GM12878 (cell line): ENCODE data around the gene TPBG. TPM values are rescaled to one million over a fixed set of nuclear protein-coding genes. Genes with fewer than 3 reads are reported as not detected.

ENCODE experiments used
- ATAC-seq: fragments of 200-7000 bp; cut with Tn5 transposase; 3 replicates; pipeline ENCODE4 v1.9.1; 2020; ENCODE audit warnings: mild to moderate bottlenecking, moderate library complexity
- BruUV-seq: library from RNA; stranded (reverse); fragments of 400-500 nt; replicated peaks from 2 replicates; lab custom pipeline; 2021; lab: Mats Ljungman, UMichigan
- CTCF ChIA-PET: fragments of 300-600 bp; sonication (Branson Sonifier 250); formaldehyde crosslinking; extraction: SDS; loops from one replicate; lab custom pipeline; 2021; ENCODE audit warnings: inconsistent platforms; lab: Yijun Ruan, JAX
- POLR2A ChIA-PET: fragments of 350-600 bp; formaldehyde crosslinking; extraction: SDS; loops from one replicate; lab custom pipeline; 2021; ENCODE audit warnings: inconsistent platforms; lab: Charles Lee
- RAD21 ChIA-PET: fragments of 300-600 bp; sonication (Branson Sonifier 250); formaldehyde crosslinking; loops from one replicate; lab custom pipeline; 2023; ENCODE audit warnings: antibody characterized with exemption; ENCODE audit not compliant: unreplicated experiment; lab: Charles Lee
- SMC1A ChIA-PET: fragments of 300-600 bp; sonication (Branson Sonifier 250); formaldehyde crosslinking; loops from one replicate; lab custom pipeline; 2023; ENCODE audit not compliant: unreplicated experiment, uncharacterized antibody; lab: Charles Lee
- DNase-seq: peaks from one replicate; pipeline ENCODE4 v3.0.0-alpha.2; 2011; ENCODE audit warnings: low read depth, low spot score
- FAIRE-seq: peaks from 3 replicates; lab custom pipeline; 2011; peaks lifted over from hg19 to GRCh38; lab: Jason Lieb, UNC
- H2AFZ ChIP-seq: 2 replicates; pipeline ENCODE4 v1.6.0; 2011; ENCODE audit warnings: low read depth, low read length, control low read depth; ENCODE audit not compliant: control insufficient read depth
- H3K27ac ChIP-seq: 2 replicates; pipeline ENCODE4 v1.5.1; 2011; ENCODE audit warnings: control low read depth; ENCODE audit not compliant: control insufficient read depth, insufficient read depth
- H3K27me3 ChIP-seq, 2 experiments: replicated peaks in 1 of 2; 2 replicates each; pipeline versions ENCODE4 v1.6.0 to v1.6.1; 2011; ENCODE audit warnings: low read length in 1 of 2; ENCODE audit not compliant: control insufficient read depth in 2 of 2, insufficient read depth in 2 of 2
- H3K36me3 ChIP-seq, 2 experiments: 2 replicates each; pipeline ENCODE4 v1.5.1; 2011; ENCODE audit warnings: low read length in 1 of 2; ENCODE audit not compliant: control insufficient read depth in 2 of 2, insufficient read depth in 2 of 2
- H3K4me1 ChIP-seq: 2 replicates; pipeline ENCODE4 v1.6.1; 2011; ENCODE audit warnings: mild to moderate bottlenecking, low read length, moderate library complexity, mixed read lengths; ENCODE audit not compliant: control insufficient read depth, insufficient read depth
- H3K4me2 ChIP-seq: 2 replicates; pipeline ENCODE4 v1.6.0; 2011; ENCODE audit warnings: control low read depth; ENCODE audit not compliant: control insufficient read depth, insufficient read depth
- H3K4me3 ChIP-seq: fragments of 200-600 bp; sonication (generic); 2 replicates; pipeline ENCODE4 v1.5.1; 2016
- H3K79me2 ChIP-seq: 2 replicates; pipeline ENCODE4 v1.6.0; 2011; ENCODE audit warnings: low read length; ENCODE audit not compliant: control insufficient read depth, insufficient read depth
- H3K9ac ChIP-seq: 2 replicates; pipeline ENCODE4 v1.8.0; 2011; ENCODE audit warnings: low read length, control low read depth, mixed read lengths; ENCODE audit not compliant: control insufficient read depth, insufficient read depth
- H3K9me3 ChIP-seq: replicated peaks from 3 replicates; pipeline ENCODE4 v1.5.1; 2011; ENCODE audit warnings: mild to moderate bottlenecking, low read length; ENCODE audit not compliant: control insufficient read depth, insufficient read depth
- H4K20me1 ChIP-seq: 2 replicates; pipeline ENCODE4 v1.6.0; 2011; ENCODE audit not compliant: control insufficient read depth, insufficient read depth
- BRCA1 ChIP-seq: IDR thresholded peaks from 2 replicates; pipeline ENCODE4 v1.6.1; 2011; ENCODE audit warnings: low read depth, low read length, improper control_type of control experiment
- MLLT1 ChIP-seq: fragments of 450-650 bp; IDR thresholded peaks from 2 replicates; pipeline ENCODE4 v1.6.1; 2016; ENCODE audit warnings: mild to moderate bottlenecking
- NFYB ChIP-seq: IDR thresholded peaks from 2 replicates; pipeline ENCODE4 v1.6.1; 2011; ENCODE audit warnings: low read depth, mild to moderate bottlenecking, low read length, improper control_type of control experiment, moderate library complexity; ENCODE audit not compliant: insufficient read depth
- NR2C2 ChIP-seq: IDR thresholded peaks from 2 replicates; pipeline ENCODE4 v1.6.1; 2011; ENCODE audit warnings: borderline replicate concordance, low read depth; ENCODE audit not compliant: control insufficient read depth, insufficient read length
- SUPT20H ChIP-seq: IDR thresholded peaks from 2 replicates; pipeline ENCODE4 v1.6.1; 2011; ENCODE audit warnings: low read depth, mild to moderate bottlenecking, low read length, moderate library complexity, borderline replicate concordance; ENCODE audit not compliant: control insufficient read depth
- TARDBP ChIP-seq: IDR thresholded peaks from 2 replicates; pipeline ENCODE4 v1.6.1; 2016; ENCODE audit warnings: borderline replicate concordance
- TCF7 ChIP-seq: IDR thresholded peaks from 2 replicates; pipeline ENCODE4 v1.6.1; 2014; ENCODE audit warnings: antibody characterized with exemption, borderline replicate concordance
- ZBTB11 ChIP-seq: fragments of 450-650 bp; formaldehyde crosslinking; IDR thresholded peaks from 2 replicates; pipeline ENCODE4 v1.5.0; 2022; ENCODE audit warnings: mild to moderate bottlenecking, missing genetic modification characterization
- ZNF207 ChIP-seq: fragments of 450-650 bp; IDR thresholded peaks from 2 replicates; pipeline ENCODE4 v1.6.1; 2014; ENCODE audit warnings: antibody characterized with exemption, mild to moderate bottlenecking, borderline replicate concordance
- ZNF274 ChIP-seq: IDR thresholded peaks from one replicate; pipeline ENCODE4 v1.8.0; 2011; ENCODE audit not compliant: insufficient read length, insufficient read depth
- WGBS: methylation state at CpG from one replicate; pipeline ENCODE4 v1.1.6; 2016; ENCODE audit warnings: low lambda C conversion rate; ENCODE audit not compliant: insufficient replicate concordance, insufficient coverage; ENCODE audit errors: missing lambda C conversion rate; 5-methylcytosine and 5-hydroxymethylcytosine counted together
- in situ Hi-C: fragments of 300-500 bp; cut with MboI; formaldehyde crosslinking; loops from 9 replicates; pipeline ENCODE4 v1.14.3; 2018; ENCODE audit warnings: mixed read lengths
- intact Hi-C: fragments of 100-400 bp; cut with micrococcal nuclease; formaldehyde crosslinking; loops from one replicate; pipeline ENCODE4 v1.14.2; 2022; ENCODE audit not compliant: unreplicated experiment
- polyA plus RNA-seq, 11 experiments: library from polyadenylated mRNA; depleted of rRNA in 4 of 11; unstranded in 6 of 11; stranded (reverse) in 5 of 11; fragments of >200 nt; fragmentation: Nextera tagmentation in 4 of 11; fragmentation: Illumina TruSeq in 1 of 11; extraction: Ambion mirVana in 4 of 11; extraction: Trizol in 1 of 11; gene quantifications; 1 replicate in 1 of 11; 2 replicates in 10 of 11; pipeline versions ENCODE4 v1.2.1 to v1.2.3, GENCODE V29; 2011 to 2016; ENCODE audit warnings: inconsistent platforms in 2 of 11, missing spikeins in 2 of 11, low read depth in 1 of 11
- total RNA-seq, 4 experiments: library from RNA; depleted of rRNA in 3 of 4; stranded (reverse); fragments of >200 nt in 3 of 4; fragmentation: Illumina TruSeq in 1 of 4; extraction: Trizol in 1 of 4; gene quantifications; 2 replicates each; pipeline versions ENCODE4 v1.2.1 to v1.2.3, GENCODE V29; 2013 to 2021
- TF ChIP-seq, protein P1 (sequence below): fragments of 450-650 bp; IDR thresholded peaks from 2 replicates; pipeline ENCODE4 v1.6.1; 2018; ENCODE audit warnings: borderline replicate concordance, mild to moderate bottlenecking; ENCODE audit not compliant: partially characterized antibody
- TF ChIP-seq, protein P2 (sequence below): fragments of 450-650 bp; IDR thresholded peaks from 2 replicates; pipeline ENCODE4 v1.6.1; 2017; ENCODE audit warnings: mild to moderate bottlenecking, moderate library complexity

TPBG gene
- total and polyA plus RNA-seq, 10 of the 15 experiments (the other 5 are each of a cell fraction or from before 2014, with no cell fraction given), result 0.06 to 0.98 (median 0.66) TPM

DNA sequence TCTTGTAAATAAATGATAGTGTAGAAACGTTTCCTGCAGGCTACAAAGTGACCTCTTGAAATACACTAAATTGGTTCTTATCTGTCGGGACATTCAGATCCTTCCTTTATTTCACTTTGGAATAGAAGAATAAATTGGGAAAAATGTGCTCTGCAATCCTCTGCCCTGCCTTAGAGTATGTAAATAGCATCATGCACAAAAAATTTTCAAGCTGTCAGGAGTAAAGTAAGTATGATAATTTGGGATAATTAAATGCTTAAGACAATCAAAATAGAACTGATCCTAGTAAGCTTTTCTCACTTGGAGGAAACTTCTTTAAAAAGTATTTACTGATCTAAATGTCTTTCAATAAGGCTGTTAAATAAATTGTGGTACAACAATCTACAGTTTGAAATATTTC is 3.1 kb upstream of the TPBG start:
- DNase-seq (no peak), FAIRE-seq (no peak), ATAC-seq (no peak)
- Histone ChIP-seq H3K4me1 (no peaks in the 10 kb centered on the region), H3K9me3 (no peaks in the 10 kb centered on the region; the same call in 2 of the 3 replicates), H4K20me1 (no peaks in the 10 kb centered on the region), H3K36me3 (no peaks in the 10 kb centered on the region), H2AFZ (no peak overlapping the region), H3K9ac (no peak overlapping the region), H3K4me3 (no peak overlapping the region), H3K79me2 (no peaks in the 10 kb centered on the region), H3K4me2 (no peak overlapping the region), H3K27me3 (peaks cover 1 to 5% of the 10 kb centered on the region in 2 experiments; a peak in 2 of 4 replicates), H3K27ac (no peak overlapping the region)
- no peak for TF ChIP-seq ZNF207
- no peak for TF ChIP-seq ZBTB11 (CRISPR knock-in tag)
- TF ChIP-seq, protein P1, sequence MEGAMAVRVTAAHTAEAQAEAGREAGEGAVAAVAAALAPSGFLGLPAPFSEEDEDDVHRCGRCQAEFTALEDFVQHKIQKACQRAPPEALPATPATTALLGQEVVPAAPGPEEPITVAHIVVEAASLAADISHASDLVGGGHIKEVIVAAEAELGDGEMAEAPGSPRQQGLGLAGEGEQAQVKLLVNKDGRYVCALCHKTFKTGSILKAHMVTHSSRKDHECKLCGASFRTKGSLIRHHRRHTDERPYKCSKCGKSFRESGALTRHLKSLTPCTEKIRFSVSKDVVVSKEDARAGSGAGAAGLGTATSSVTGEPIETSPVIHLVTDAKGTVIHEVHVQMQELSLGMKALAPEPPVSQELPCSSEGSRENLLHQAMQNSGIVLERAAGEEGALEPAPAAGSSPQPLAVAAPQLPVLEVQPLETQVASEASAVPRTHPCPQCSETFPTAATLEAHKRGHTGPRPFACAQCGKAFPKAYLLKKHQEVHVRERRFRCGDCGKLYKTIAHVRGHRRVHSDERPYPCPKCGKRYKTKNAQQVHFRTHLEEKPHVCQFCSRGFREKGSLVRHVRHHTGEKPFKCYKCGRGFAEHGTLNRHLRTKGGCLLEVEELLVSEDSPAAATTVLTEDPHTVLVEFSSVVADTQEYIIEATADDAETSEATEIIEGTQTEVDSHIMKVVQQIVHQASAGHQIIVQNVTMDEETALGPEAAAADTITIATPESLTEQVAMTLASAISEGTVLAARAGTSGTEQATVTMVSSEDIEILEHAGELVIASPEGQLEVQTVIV, result no peak
- no peak for TF ChIP-seq BRCA1
- no peak for TF ChIP-seq ZNF274
- TF ChIP-seq NR2C2, result no peak
- no peak for TF ChIP-seq TCF7
- TF ChIP-seq MLLT1, result no peak
- TF ChIP-seq, protein P2, sequence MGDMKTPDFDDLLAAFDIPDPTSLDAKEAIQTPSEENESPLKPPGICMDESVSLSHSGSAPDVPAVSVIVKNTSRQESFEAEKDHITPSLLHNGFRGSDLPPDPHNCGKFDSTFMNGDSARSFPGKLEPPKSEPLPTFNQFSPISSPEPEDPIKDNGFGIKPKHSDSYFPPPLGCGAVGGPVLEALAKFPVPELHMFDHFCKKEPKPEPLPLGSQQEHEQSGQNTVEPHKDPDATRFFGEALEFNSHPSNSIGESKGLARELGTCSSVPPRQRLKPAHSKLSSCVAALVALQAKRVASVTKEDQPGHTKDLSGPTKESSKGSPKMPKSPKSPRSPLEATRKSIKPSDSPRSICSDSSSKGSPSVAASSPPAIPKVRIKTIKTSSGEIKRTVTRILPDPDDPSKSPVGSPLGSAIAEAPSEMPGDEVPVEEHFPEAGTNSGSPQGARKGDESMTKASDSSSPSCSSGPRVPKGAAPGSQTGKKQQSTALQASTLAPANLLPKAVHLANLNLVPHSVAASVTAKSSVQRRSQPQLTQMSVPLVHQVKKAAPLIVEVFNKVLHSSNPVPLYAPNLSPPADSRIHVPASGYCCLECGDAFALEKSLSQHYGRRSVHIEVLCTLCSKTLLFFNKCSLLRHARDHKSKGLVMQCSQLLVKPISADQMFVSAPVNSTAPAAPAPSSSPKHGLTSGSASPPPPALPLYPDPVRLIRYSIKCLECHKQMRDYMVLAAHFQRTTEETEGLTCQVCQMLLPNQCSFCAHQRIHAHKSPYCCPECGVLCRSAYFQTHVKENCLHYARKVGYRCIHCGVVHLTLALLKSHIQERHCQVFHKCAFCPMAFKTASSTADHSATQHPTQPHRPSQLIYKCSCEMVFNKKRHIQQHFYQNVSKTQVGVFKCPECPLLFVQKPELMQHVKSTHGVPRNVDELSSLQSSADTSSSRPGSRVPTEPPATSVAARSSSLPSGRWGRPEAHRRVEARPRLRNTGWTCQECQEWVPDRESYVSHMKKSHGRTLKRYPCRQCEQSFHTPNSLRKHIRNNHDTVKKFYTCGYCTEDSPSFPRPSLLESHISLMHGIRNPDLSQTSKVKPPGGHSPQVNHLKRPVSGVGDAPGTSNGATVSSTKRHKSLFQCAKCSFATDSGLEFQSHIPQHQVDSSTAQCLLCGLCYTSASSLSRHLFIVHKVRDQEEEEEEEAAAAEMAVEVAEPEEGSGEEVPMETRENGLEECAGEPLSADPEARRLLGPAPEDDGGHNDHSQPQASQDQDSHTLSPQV, result no peak
- TF ChIP-seq NFYB, result no peak
- no peak for TF ChIP-seq TARDBP
- no peak for TF ChIP-seq SUPT20H
- ChIA-PET RAD21 (no interaction called here), POLR2A (interaction anchor here (0.6 kb wide), 1 partner anchor 60 kb away, joined by 5 read pairs; no protein-coding TSS in a partner anchor), SMC1A (no interaction called here), CTCF (no interaction called here)
- BruUV-seq, result no TSS peak
- in situ Hi-C loops (no loop called here), intact Hi-C loops (loop anchor here (10.0 kb wide), 2 partner anchors 86 to 704 kb away; partner anchors contain the start of genes DOP1A and UBE3D)
- 52% methylated on average over 2 of the region's 2 CpGs for whole genome bisulfite sequencing
